SHP77 (cell line): ENCODE measurements around the gene SLC38A3.

Experiments used
- DNase-seq, 2 experiments: peaks; one replicate each; lab custom pipeline; 2025; lab: John Stamatoyannopoulos, UW

Gene SLC38A3

DNA sequence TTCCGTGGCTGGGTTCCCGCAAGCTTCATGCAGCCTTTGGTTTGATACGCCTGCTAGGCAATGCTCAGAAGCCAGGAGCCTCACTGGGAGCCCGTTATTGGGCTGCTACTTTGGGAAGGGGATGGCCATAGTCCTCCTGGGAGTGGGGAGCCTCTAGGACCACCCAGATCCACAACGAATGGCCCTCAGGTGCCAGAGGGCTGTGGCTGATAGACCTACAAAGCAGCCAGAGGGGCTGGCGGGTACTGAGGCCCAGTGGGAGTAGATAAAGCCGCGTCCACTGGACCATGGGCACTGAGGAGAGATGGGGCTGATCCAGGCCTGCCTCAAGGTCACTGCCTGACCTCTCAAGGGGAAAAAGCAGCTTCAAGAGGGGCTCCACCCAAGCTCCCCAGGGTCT, 12.9 kb upstream of the SLC38A3 start:
- no peak for DNase-seq

- DNase-seq = peak; percentile 22 to 30
These were observed 12.4 kb upstream of the SLC38A3 start for GRCh38 chr3:50192689-50193141.

DNA sequence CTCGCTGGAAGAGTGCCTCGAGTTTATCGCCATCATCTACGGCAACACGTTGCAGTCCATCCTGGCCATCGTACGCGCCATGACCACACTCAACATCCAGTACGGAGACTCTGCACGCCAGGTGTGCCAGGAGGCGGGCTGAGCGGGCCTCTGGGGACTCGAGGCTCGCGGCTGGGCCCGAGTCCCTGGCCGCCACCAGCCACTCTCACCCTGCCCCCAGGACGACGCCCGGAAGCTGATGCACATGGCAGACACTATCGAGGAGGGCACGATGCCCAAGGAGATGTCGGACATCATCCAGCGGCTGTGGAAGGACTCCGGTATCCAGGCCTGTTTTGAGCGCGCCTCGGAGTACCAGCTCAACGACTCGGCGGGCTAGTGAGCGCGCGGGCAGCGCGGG, 11.8 kb upstream of the SLC38A3 start:
- no peak for DNase-seq

DNA sequence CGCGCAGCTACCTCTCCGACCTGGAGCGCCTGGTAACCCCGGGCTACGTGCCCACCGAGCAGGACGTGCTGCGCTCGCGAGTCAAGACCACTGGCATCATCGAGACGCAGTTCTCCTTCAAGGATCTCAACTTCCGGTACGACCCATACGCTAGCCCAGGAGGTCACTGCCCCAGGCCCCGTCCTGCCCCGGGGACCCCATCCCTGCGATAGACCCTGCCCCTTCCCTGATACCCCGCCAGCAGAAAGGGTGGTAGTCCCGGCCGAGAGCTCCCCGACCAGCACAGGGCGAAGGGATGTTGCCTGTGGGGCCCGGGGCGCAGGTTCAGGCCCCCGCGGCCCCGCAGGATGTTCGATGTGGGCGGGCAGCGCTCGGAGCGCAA, 11.3 kb upstream of the SLC38A3 start:
- no peak for DNase-seq

DNA sequence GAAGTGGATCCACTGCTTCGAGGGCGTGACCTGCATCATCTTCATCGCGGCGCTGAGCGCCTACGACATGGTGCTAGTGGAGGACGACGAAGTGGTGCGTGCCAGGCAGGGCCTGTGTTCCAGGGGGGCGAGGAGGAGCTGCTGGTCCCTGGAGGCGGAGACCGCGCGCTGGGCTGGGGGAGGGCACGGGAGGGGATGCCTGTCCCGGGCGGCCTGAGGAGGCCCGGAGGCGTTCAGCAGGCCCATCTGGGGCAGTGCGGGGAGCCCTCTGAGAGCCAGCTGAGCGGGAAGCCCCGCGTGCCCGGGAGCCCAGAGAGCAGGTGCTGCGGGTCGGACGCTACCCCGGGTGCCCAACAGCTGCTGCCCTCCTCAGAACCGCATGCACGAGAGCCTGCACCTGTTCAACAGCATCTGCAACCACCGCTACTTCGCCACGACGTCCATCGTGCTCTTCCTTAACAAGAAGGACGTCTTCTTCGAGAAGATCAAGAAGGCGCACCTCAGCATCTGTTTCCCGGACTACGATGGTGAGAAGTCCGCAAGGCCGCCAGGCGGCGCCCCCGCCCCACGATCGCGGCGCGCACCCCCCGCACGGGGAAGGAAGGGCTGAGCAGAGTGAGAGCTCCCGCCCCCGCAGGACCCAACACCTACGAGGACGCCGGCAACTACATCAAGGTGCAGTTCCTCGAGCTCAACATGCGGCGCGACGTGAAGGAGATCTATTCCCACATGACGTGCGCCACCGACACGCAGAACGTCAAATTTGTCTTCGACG, 10.8 kb upstream of the SLC38A3 start:
- peak; percentile 30 to 62 for DNase-seq

GRCh38 chr3:50194903-50195500, 10.1 kb upstream of the SLC38A3 start:
- peak in 1 of 2 experiments; percentile 28 for DNase-seq

- DNase-seq = peak; percentile 47 to 49
These were observed 9.4 kb upstream of the SLC38A3 start for GRCh38 chr3:50195501-50196252.

- DNase-seq = no peak
These were observed 8.7 kb upstream of the SLC38A3 start for GRCh38 chr3:50196253-50196801.

DNA sequence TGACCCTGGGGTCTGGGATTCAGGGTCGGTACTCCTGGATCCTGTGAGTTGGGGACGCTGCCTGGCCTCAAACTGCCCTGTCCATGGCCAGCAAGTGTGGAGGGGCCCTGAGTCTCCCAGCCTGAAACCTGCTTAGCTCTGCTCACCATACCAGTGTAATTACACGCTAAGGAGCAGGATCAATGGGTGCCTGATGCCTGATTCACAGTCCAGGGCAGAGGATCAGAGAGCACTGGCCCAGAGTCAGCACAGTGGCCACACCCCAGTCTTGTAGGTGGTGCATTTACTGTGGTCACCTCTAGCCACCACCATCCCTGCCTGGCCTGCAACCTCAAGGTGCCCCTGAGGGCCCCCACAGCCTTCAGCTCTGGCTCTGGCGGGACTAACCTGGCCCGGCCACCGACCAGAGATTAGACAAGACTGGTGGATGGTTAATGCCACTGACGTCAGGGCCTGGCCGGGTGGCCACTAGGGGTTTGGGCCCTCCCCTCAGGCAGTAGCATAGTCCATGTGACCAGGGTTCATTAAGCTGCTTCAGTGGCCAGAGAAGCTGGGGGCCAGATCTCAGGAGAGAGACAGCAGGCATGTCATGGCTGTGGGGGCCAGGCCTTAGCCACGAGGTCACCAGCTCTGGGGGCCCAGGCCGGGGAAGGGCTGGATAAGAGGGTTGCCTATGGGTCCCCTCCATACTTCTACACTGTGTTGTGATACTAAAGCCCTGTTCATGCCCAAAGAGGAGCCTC, 3.3 kb upstream of the SLC38A3 start:
- peak; percentile 31 to 40 for DNase-seq

GRCh38 chr3:50202353-50203112, 2.5 kb upstream of the SLC38A3 start:
- peak; percentile 11 to 54 for DNase-seq

DNA sequence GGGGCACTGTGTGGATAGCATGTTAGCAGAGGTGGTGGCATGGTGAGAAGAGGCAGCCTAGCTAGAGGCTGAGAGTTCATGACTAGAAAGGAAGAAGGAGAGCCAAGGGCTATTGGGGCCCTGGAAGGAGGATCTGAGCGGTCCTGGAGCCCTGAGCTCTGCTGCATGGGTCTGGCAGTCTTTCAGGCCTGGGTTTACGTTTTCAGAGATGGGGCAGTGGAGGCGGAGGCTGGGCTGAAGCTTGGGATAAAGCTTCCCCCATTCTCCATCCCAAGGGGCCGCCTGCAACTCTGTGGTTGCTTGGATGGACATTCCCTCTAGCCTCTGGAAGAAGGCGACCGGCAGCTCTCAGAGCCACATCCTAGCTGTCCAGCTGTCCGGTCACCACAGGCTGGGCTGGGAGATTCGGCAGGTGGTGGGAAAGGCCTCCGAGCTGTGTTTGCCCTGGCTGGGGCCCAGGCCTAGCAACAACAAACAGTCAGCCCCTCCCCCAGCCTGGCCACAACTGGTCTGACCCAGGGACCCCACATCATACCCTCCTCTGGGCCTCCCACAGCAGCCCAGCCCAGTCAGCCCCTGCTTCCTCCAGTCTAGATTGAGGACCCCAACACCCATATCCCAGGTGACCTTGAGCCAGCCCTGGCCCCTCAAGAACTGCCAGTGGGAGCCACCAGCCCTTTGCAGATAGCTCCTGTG, 1.8 kb upstream of the SLC38A3 start:
- DNase-seq = peak; percentile 60 to 74

- DNase-seq = no peak
These were observed 965 bp upstream of the SLC38A3 start for GRCh38 chr3:50203809-50204803.

DNA sequence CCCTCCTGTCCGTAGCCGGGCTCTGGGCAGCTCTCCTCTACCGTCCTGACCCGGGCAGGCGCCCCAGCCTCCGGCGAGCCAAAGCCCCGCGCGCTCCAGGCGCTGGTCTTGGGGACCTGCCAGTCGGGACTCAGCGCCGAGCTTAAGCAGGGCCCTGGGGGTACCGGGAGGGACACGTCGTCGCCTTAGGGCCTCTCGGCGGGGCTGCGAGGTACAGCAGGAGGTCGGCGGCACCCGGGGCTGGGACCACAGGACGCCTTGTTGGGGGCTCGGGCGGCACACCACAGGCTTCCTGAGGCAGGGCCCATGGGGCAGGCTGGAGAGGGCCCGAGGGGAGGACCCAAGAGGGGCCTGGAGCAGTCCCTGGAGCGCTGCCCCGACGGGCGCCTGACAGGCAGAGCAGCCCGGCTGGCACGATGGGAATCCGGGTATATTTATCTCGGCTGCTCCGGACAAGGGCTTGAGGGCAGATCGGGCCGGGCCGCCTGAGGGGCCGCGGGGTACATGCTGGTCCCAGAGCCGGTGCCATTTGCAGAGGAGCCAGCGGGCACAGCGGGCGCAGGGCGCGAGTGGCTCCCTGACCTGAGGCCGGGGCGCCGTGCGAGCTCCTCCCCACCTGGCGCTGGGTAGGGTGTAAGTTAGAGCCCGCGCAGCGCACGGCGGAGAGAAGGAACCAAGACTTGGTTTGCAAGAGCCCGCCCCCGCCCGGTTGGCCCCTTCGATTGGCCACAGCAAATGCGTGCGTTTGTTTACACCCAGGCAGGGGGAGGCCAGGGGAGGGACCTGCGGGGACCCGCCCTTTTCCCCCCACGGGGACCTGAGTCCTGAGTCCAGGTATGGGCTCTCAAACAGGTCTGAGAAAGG, 574 bp downstream of the SLC38A3 start:
- peak in 1 of 2 experiments; percentile 17 for DNase-seq

DNA sequence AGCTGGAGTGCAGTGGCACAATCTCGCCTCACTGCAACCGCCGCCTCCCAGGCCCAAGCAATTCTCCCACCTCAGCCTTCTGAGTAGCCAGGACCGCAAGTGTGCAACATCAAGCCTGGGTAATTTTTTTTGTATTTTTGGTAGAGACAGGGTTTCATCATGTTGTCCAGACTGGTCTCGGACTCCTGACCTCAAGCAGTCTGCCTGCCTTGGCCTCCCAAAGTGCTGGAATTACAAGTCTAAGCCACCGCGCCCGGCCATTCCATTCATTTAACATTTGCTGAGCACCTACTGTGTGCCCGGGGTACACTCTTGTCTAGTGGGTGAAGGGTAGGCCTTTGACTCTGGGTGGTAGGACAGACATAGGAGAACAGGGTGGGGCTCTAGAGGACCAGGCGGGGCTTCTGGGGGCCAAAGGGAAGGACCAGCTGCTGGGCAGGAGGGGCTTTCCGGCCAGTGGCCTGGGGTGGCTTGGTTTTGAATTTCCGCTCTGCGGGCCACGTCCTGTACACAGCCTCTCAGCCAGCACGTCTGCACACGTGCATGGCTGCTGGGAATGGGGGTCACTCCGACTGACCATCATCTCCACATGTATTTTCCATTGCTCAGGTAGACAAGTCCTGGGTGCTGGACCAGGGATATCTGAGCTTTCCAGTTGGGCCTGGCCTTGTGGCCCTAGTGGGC, 2.4 kb downstream of the SLC38A3 start:
- DNase-seq = no peak

- no peak for DNase-seq
These were observed 3.7 kb downstream of the SLC38A3 start for GRCh38 chr3:50208677-50209344.

- no peak for DNase-seq
These were observed 5.1 kb downstream of the SLC38A3 start for GRCh38 chr3:50210176-50210509.
